Measurements from ENCODE around the gene TTI1. TPM values are rescaled to one million over a fixed set of nuclear protein-coding genes. Genes with fewer than 3 reads are reported as not detected.
"Not testable (repeated sequence)": the region's sequence is repeated elsewhere in the genome, so short reads cannot be mapped to it uniquely, and the experiment has no call there.

Gene TTI1
- total and polyA plus RNA-seq, 7 donors, result 11.4 to 29.7 (median 15.4) TPM

- DNase-seq (no peak), ATAC-seq (no peak)
- H3K9me3 ChIP-seq, result peaks cover 4% of the 10 kb centered on the region
- no peaks in the 10 kb centered on the region for H3K27me3 ChIP-seq (ENCODE audit: insufficient read depth in 3 of 3, low read length in 2 of 3)
- 91 to 97% (median 94%) methylated on average over 5 of the region's 5 CpGs for WGBS, 3 donors
- no peak overlapping the region for H3K4me3 ChIP-seq
- H3K27ac ChIP-seq, result no peak overlapping the region
- H3K4me1 ChIP-seq, result no peaks in the 10 kb centered on the region
- intact Hi-C loops (cut with DNase I), result no loop called here
- no peaks in the 10 kb centered on the region for H3K36me3 ChIP-seq (ENCODE audit: insufficient read depth in 1 of 2, low read depth in 1 of 2)
- no peak for TF ChIP-seq CTCF (IDR thresholded peaks at IDR 0.05)
Observed at GRCh38 chr20:37971561-37972127, 61.6 kb downstream of the TTI1 start.

- no peak for ATAC-seq
- no peaks in the 10 kb centered on the region for H3K36me3 ChIP-seq (ENCODE audit: insufficient read depth in 1 of 2, low read depth in 1 of 2)
- intact Hi-C loops (cut with DNase I), result no loop called here
- H3K4me3 ChIP-seq, result no peak overlapping the region
- H3K9me3 ChIP-seq, result peaks cover 4% of the 10 kb centered on the region
- no peak for TF ChIP-seq CTCF (IDR thresholded peaks at IDR 0.05)
- no peak overlapping the region for H3K27ac ChIP-seq
- no peak for DNase-seq
- no peaks in the 10 kb centered on the region for H3K27me3 ChIP-seq (ENCODE audit: insufficient read depth in 3 of 3, low read length in 2 of 3)
- H3K4me1 ChIP-seq, result no peaks in the 10 kb centered on the region
Observed at GRCh38 chr20:37970856-37971245, 62.4 kb downstream of the TTI1 start.

- peak in 2 of 4 donors; percentile 68 to 83 for ATAC-seq
- intact Hi-C loops (cut with DNase I), result no loop called here
Observed at GRCh38 chr20:37969949-37970855, 63.1 kb downstream of the TTI1 start.

DNA sequence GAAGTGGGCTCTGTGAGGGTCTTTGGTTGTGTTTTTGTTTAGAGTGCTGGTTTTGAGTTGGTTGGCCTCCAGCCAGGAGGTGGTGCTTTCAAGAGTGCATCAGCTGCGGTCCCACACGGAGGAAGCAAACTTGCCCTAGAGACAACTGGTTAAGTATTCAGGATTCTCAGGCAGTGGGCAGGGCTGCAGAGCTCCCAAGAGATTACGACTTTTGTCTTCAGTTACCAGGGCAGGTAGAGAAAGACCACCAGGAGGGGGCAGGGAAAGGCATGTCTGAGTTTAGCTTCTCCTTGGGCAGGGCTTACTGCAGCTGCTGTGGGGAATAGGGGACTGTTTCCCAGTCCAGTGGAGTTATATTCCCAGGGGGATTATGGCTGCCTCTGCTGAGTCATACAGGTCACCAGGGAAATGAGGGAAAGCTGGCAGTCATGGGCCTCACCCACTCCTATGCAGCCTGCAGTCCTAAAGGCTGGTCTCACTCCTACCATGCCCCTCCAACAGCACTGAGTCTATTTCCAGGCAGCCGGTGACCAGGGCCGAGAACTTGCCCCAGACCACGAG lies 64.3 kb downstream of the TTI1 start:
- DNase-seq (no peak), ATAC-seq (peak in 1 of 4 donors; percentile 38)
- intact Hi-C loops (cut with DNase I), result no loop called here
- 70 to 74% (median 74%) methylated on average over 6 of the region's 6 CpGs for WGBS, 3 donors
- Histone ChIP-seq H3K4me3 (no peak overlapping the region), H3K27ac (no peak overlapping the region), H3K36me3 (ENCODE audit: insufficient read depth in 1 of 2, low read depth in 1 of 2) (no peaks in the 10 kb centered on the region), H3K4me1 (no peaks in the 10 kb centered on the region), H3K27me3 (ENCODE audit: insufficient read depth in 3 of 3, low read length in 2 of 3) (no peaks in the 10 kb centered on the region), H3K9me3 (peaks cover 4% of the 10 kb centered on the region)
- no peak for TF ChIP-seq CTCF (IDR thresholded peaks at IDR 0.05)

More at GRCh38 chr20:37969949-37970855, 63.1 kb downstream of the TTI1 start:
- Histone ChIP-seq H3K27ac (no peak overlapping the region), H3K4me3 (no peak overlapping the region), H3K9me3 (peaks cover 4% of the 10 kb centered on the region), H3K36me3 (ENCODE audit: insufficient read depth in 1 of 2, low read depth in 1 of 2) (no peaks in the 10 kb centered on the region), H3K4me1 (no peaks in the 10 kb centered on the region), H3K27me3 (ENCODE audit: insufficient read depth in 3 of 3, low read length in 2 of 3) (no peaks in the 10 kb centered on the region)
- WGBS, 3 donors, result 66 to 83% (median 73%) methylated on average over 7 of the region's 7 CpGs
- DNase-seq, result no peak
- no peak for TF ChIP-seq CTCF (IDR thresholded peaks at IDR 0.05)

GRCh38 chr20:37963483-37963882 lies 69.8 kb downstream of the TTI1 start:
- H3K9me3 ChIP-seq; ATAC-seq; H3K4me3 ChIP-seq; intact Hi-C loops (cut with DNase I); H3K27me3 ChIP-seq (ENCODE audit: insufficient read depth in 3 of 3, low read length in 2 of 3); H3K27ac ChIP-seq; DNase-seq; H3K36me3 ChIP-seq (ENCODE audit: insufficient read depth in 1 of 2, low read depth in 1 of 2); H3K4me1 ChIP-seq: not testable (repeated sequence)
- WGBS, 3 donors, result 93 to 100% (median 96%) methylated on average over 2 of the region's 2 CpGs
